ENCODE data around the gene PBXIP1. TPM values are rescaled to one million over a fixed set of nuclear protein-coding genes. Genes with fewer than 3 reads are reported as not detected.

The PBXIP1 gene
- total RNA-seq, 4 donors from 2014 or later, result 205 to 371 (median 283) TPM

DNA sequence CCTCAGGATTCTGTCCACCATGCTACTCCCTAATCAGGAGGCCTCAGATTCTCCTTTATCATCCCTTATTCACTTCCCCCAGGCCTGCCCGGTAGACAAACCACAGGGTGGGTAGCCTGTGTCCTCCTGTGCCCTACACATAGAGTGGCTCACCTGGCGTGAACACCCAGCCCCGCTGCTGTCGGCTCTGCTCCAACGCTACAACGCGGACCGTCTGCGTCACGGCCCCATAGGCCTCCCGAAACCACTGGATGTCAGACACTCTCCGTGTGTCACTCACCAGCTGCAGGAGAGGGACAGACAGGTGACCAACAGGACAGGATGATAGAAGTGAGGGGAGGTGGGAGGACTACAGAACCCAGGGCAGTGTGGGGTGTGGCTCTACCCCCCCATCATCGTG, 29.7 kb downstream of the PBXIP1 start:
- no peaks in the 10 kb centered on the region for H3K9me3 ChIP-seq
- no peak overlapping the region for H3K27ac ChIP-seq
- no peak overlapping the region for H3K4me3 ChIP-seq
- TF ChIP-seq POLR2AphosphoS5 (IDR thresholded peaks at IDR 0.05) (no peak), EP300 (IDR thresholded peaks at IDR 0.05) (no peak), POLR2A (IDR thresholded peaks at IDR 0.05) (no peak)
- TF ChIP-seq, protein P1, sequence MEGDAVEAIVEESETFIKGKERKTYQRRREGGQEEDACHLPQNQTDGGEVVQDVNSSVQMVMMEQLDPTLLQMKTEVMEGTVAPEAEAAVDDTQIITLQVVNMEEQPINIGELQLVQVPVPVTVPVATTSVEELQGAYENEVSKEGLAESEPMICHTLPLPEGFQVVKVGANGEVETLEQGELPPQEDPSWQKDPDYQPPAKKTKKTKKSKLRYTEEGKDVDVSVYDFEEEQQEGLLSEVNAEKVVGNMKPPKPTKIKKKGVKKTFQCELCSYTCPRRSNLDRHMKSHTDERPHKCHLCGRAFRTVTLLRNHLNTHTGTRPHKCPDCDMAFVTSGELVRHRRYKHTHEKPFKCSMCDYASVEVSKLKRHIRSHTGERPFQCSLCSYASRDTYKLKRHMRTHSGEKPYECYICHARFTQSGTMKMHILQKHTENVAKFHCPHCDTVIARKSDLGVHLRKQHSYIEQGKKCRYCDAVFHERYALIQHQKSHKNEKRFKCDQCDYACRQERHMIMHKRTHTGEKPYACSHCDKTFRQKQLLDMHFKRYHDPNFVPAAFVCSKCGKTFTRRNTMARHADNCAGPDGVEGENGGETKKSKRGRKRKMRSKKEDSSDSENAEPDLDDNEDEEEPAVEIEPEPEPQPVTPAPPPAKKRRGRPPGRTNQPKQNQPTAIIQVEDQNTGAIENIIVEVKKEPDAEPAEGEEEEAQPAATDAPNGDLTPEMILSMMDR (IDR thresholded peaks at IDR 0.05), result no peak
- H3K4me1 ChIP-seq, result no peaks in the 10 kb centered on the region
- H3K27me3 ChIP-seq, result no peaks in the 10 kb centered on the region
- 90% methylated on average over 2 of the region's 13 CpGs; no CpG with 5 or more reads in 1 of the 2 donors for WGBS, 2 donors (ENCODE audit: low coverage in 1 of 2)
- ATAC-seq, result no peak
- peaks cover 0 to 99% of the 10 kb centered on the region in 2 donors for H3K36me3 ChIP-seq

DNA sequence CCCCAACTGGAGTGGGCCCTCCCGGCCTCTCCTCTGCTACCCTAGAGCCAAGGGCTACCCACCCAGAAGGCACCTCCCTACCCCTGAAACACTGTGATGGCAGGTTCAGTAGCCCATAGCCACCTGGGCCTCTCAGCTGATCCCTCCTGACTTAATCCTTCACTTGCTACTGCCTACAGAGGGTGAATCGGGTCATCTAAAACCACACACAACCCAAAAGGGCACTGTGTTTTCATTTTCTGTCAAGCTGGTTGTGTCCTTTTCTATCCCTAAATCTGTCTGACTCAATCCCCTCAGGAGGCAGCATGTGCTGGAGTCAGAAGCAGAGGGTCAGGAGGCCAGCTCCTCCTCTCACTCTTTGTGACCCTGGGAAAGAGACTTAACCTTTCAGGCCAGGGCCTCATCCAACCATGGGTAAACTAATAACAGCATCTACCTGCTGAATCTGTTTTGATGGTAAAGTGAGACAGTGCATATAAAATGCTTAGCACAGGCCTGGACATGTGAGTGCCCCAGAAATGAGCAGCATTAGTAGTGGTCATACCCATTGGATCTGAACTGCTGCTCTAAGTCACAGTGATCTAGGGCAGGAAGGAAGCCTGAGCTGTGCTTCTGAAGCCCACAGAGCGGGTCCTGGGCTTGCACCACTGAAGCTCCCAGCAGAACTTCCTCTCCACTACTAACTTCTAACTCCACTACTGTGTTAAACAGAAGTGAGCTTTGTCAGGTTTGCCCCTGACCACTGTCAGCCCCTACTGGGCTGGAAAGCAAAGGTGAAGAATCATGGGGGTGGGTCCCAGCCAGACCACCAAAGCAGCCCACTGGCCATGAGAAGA, 30.3 kb downstream of the PBXIP1 start:
- no peaks in the 10 kb centered on the region for H3K9me3 ChIP-seq
- H3K27me3 ChIP-seq, result no peaks in the 10 kb centered on the region
- WGBS, 2 donors (ENCODE audit: low coverage in 1 of 2), result 100% methylated on average over 1 of the region's 3 CpGs; no CpG with 5 or more reads in 1 of the 2 donors
- H3K4me1 ChIP-seq, result no peaks in the 10 kb centered on the region
- TF ChIP-seq, protein P1 (IDR thresholded peaks at IDR 0.05), result no peak
- TF ChIP-seq EP300 (IDR thresholded peaks at IDR 0.05), result no peak
- no peak for TF ChIP-seq POLR2A (IDR thresholded peaks at IDR 0.05)
- no peak for TF ChIP-seq POLR2AphosphoS5 (IDR thresholded peaks at IDR 0.05)
- H3K27ac ChIP-seq, result no peak overlapping the region
- no peak overlapping the region for H3K4me3 ChIP-seq
- ATAC-seq, result no peak
- H3K36me3 ChIP-seq, result peaks cover 0 to 99% of the 10 kb centered on the region in 2 donors

DNA sequence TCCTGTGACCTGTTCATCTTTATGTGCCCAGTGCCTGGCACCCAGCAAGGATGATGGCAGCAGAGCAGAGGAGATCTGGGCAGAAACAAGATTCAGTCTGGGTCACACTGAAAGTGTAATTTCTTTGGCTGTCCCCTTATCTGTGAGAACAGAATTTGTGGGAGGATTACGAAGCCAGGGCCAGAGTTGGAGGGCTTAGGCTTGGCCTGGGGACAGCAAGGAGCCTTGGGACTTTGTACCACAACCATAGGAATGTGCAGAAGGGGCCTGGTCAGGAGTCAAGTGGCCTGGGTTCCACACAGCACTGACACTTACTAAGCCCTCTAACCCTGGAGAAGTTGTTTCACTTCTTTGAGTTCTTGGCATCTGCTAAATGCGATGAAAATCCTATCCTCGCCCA, 32.2 kb downstream of the PBXIP1 start:
- 92 to 100% methylated on average over 1 to 3 of the region's 3 CpGs for WGBS, 2 donors (ENCODE audit: low coverage in 1 of 2)
- H3K4me1 ChIP-seq, result no peaks in the 10 kb centered on the region
- no peak for ATAC-seq
- TF ChIP-seq, protein P1 (IDR thresholded peaks at IDR 0.05), result no peak
- no peak for TF ChIP-seq POLR2A (IDR thresholded peaks at IDR 0.05)
- TF ChIP-seq POLR2AphosphoS5 (IDR thresholded peaks at IDR 0.05), result no peak
- no peaks in the 10 kb centered on the region for H3K27me3 ChIP-seq
- no peaks in the 10 kb centered on the region for H3K9me3 ChIP-seq
- H3K27ac ChIP-seq, result no peak overlapping the region
- no peak overlapping the region for H3K4me3 ChIP-seq
- H3K36me3 ChIP-seq, result peaks cover 0 to 92% of the 10 kb centered on the region in 2 donors

DNA sequence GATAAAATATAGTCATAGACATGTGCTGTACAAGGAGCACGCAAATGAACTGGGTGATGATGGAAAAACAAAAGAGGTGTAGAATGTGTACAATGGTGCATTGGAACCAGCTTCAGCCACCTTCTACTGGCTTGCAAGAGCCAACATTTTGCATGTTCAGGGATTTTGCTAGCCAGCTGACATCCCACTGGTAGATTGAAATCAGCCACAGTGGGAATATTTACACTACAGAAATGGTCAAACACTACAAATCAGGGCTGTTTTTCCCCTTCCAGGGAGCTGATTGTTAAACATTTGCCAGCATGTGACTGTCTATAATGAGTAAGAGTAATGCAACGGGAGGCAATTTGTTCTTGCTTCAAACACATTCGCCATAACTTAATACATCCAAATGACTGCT, 42.6 kb downstream of the PBXIP1 start:
- Histone ChIP-seq H3K36me3 (peaks cover 0 to 14% of the 10 kb centered on the region in 2 donors), H3K9me3 (no peaks in the 10 kb centered on the region), H3K4me1 (no peaks in the 10 kb centered on the region), H3K27ac (no peak overlapping the region), H3K27me3 (no peaks in the 10 kb centered on the region), H3K4me3 (no peak overlapping the region)
- WGBS, 2 donors (ENCODE audit: low coverage in 1 of 2), result 83 to 93% methylated on average over 3 of the region's 3 CpGs
- no peak for ATAC-seq
- TF ChIP-seq POLR2AphosphoS5 (IDR thresholded peaks at IDR 0.05), result no peak
- TF ChIP-seq POLR2A (IDR thresholded peaks at IDR 0.05), result no peak

DNA sequence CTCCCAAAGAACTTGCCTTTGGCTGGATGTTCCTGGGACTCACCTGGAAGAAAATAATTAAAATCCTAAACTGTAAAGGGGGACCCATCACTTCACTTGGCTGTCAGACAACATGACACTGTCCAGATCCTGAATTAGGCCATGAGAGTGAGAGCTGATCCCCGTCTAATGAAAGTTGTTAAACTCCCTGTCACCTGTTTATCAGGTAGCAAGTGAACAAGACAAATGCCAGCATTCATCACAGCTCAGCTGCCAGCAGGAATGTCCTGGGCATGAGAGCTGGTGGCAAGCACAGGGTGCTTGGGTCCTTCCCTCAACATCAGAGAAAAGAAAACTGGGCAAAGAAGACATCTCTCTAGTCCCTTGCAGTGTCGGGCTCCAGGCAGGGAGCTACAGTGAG, 43.1 kb downstream of the PBXIP1 start:
- Histone ChIP-seq H3K4me3 (no peak overlapping the region), H3K27ac (no peak overlapping the region), H3K9me3 (no peaks in the 10 kb centered on the region), H3K27me3 (no peaks in the 10 kb centered on the region), H3K36me3 (peaks cover 0 to 8% of the 10 kb centered on the region in 2 donors), H3K4me1 (no peaks in the 10 kb centered on the region)
- 89 to 90% methylated on average over 2 of the region's 2 CpGs for WGBS, 2 donors (ENCODE audit: low coverage in 1 of 2)
- ATAC-seq, result no peak
- TF ChIP-seq POLR2A (IDR thresholded peaks at IDR 0.05), result no peak
- TF ChIP-seq, protein P1 (IDR thresholded peaks at IDR 0.05), result no peak
- TF ChIP-seq POLR2AphosphoS5 (IDR thresholded peaks at IDR 0.05), result no peak
- TF ChIP-seq EP300 (IDR thresholded peaks at IDR 0.05), result no peak
